Cardiac muscle cell (in vitro differentiated cells and primary cell): Measurements from ENCODE around the gene IGF2BP3. TPM values are rescaled to one million over a fixed set of nuclear protein-coding genes. Genes with fewer than 3 reads are reported as not detected.

Experiments
- DNase-seq, 2 donors: peaks; one replicate each; pipeline versions ENCODE4 v3.0.0 to v3.0.0-alpha.2; 2010 to 2017; ENCODE audit warnings: low read depth in 1 of 2, low spot score in 1 of 2
- H3K27ac ChIP-seq: fragments of 200-600 bp; sonication (generic); 2 replicates; pipeline ENCODE4 v1.5.1; 2016
- H3K27me3 ChIP-seq: fragments of 200-600 bp; sonication (generic); 2 replicates; pipeline ENCODE4 v1.6.0; 2016; ENCODE audit warnings: control low read depth
- H3K36me3 ChIP-seq: fragments of 200-600 bp; sonication (generic); 2 replicates; pipeline ENCODE4 v1.5.1; 2016; ENCODE audit warnings: control low read depth
- H3K4me1 ChIP-seq: fragments of 200-600 bp; sonication (generic); 2 replicates; pipeline ENCODE4 v1.8.1; 2017; ENCODE audit warnings: low read depth, mild to moderate bottlenecking, mixed run types
- H3K4me3 ChIP-seq: fragments of 200-600 bp; sonication (generic); 2 replicates; pipeline ENCODE4 v1.5.1; 2016; ENCODE audit warnings: mild to moderate bottlenecking
- H3K9me3 ChIP-seq: fragments of 200-600 bp; sonication (generic); 2 replicates; pipeline ENCODE4 v1.5.1; 2017; ENCODE audit warnings: low read depth, mild to moderate bottlenecking, control low read depth
- polyA plus RNA-seq: library from polyadenylated mRNA; unstranded; fragments of >200 nt; fragmentation: Nextera tagmentation; extraction: Ambion mirVana; gene quantifications from 2 replicates; pipeline ENCODE4 v1.2.1, GENCODE V29; 2016
- total RNA-seq: library from RNA; depleted of rRNA; stranded (reverse); fragments of >200 nt; gene quantifications from 2 replicates; pipeline ENCODE4 v1.2.3, GENCODE V29; 2016
- TF ChIP-seq, protein P1 (sequence below): IDR thresholded peaks from 2 replicates; pipeline ENCODE4 v1.5.1; 2012; ENCODE audit warnings: low read depth, mild to moderate bottlenecking, low read length

IGF2BP3 gene
- total and polyA plus RNA-seq, 2 experiments from 2014 or later, result 30.5 to 59.3 TPM

- Histone ChIP-seq H3K27me3 (no peaks in the 10 kb centered on the region), H3K4me1 (no peaks in the 10 kb centered on the region), H3K36me3 (peaks cover 56% of the 10 kb centered on the region), H3K4me3 (no peak overlapping the region), H3K9me3 (no peaks in the 10 kb centered on the region), H3K27ac (no peak overlapping the region)
- no peak for DNase-seq
- TF ChIP-seq, protein P1, sequence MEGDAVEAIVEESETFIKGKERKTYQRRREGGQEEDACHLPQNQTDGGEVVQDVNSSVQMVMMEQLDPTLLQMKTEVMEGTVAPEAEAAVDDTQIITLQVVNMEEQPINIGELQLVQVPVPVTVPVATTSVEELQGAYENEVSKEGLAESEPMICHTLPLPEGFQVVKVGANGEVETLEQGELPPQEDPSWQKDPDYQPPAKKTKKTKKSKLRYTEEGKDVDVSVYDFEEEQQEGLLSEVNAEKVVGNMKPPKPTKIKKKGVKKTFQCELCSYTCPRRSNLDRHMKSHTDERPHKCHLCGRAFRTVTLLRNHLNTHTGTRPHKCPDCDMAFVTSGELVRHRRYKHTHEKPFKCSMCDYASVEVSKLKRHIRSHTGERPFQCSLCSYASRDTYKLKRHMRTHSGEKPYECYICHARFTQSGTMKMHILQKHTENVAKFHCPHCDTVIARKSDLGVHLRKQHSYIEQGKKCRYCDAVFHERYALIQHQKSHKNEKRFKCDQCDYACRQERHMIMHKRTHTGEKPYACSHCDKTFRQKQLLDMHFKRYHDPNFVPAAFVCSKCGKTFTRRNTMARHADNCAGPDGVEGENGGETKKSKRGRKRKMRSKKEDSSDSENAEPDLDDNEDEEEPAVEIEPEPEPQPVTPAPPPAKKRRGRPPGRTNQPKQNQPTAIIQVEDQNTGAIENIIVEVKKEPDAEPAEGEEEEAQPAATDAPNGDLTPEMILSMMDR, result no peak
Measured at GRCh38 chr7:23336086-23336485, 134.2 kb downstream of the IGF2BP3 start.

DNA sequence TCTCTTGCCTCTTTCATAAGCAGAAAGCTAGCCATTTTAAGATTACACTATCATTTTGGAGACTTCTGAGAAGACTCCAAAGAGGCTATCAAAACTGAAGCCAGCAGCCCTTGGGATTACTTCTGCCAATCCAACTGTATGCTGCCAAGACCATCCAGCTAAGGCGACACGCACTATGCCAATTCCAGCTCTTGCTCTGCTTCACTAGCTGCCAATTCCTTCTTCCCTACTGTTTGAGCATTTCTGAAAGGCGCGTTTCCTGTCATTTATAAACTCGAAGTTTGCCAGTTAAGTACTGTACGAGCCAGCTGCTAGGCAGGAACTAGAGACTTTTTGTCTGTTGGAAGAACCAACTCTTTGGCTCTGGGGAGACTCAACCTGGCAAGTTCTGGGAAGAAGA is 134.7 kb downstream of the IGF2BP3 start:
- Histone ChIP-seq H3K4me3 (no peak overlapping the region), H3K27me3 (no peaks in the 10 kb centered on the region), H3K27ac (no peak overlapping the region), H3K4me1 (no peaks in the 10 kb centered on the region), H3K9me3 (no peaks in the 10 kb centered on the region), H3K36me3 (peaks cover 57% of the 10 kb centered on the region)
- DNase-seq, result peak in 1 of 2 donors; percentile 31
- TF ChIP-seq, protein P1, result no peak

- no peak overlapping the region for H3K27ac ChIP-seq
- H3K4me3 ChIP-seq, result no peak overlapping the region
- TF ChIP-seq, protein P1, result no peak
- no peaks in the 10 kb centered on the region for H3K27me3 ChIP-seq
- no peaks in the 10 kb centered on the region for H3K9me3 ChIP-seq
- peaks cover 57% of the 10 kb centered on the region for H3K36me3 ChIP-seq
- no peak for DNase-seq
- H3K4me1 ChIP-seq, result no peaks in the 10 kb centered on the region
Measured at GRCh38 chr7:23335136-23335535, 135.2 kb downstream of the IGF2BP3 start.

- H3K27ac ChIP-seq, result no peak overlapping the region
- no peaks in the 10 kb centered on the region for H3K4me1 ChIP-seq
- no peak overlapping the region for H3K4me3 ChIP-seq
- no peaks in the 10 kb centered on the region for H3K9me3 ChIP-seq
- H3K36me3 ChIP-seq, result peaks cover 54% of the 10 kb centered on the region
- TF ChIP-seq, protein P1, result no peak
- no peaks in the 10 kb centered on the region for H3K27me3 ChIP-seq
- peak in 1 of 2 donors; percentile 94 for DNase-seq
Measured at GRCh38 chr7:23334482-23335056, 135.7 kb downstream of the IGF2BP3 start.

GRCh38 chr7:23333671-23334246 is 136.5 kb downstream of the IGF2BP3 start:
- DNase-seq, result peak in 1 of 2 donors; percentile 88

More at GRCh38 chr7:23333671-23334246, 136.5 kb downstream of the IGF2BP3 start:
- Histone ChIP-seq H3K9me3 (no peaks in the 10 kb centered on the region), H3K36me3 (peaks cover 47% of the 10 kb centered on the region), H3K27me3 (no peaks in the 10 kb centered on the region), H3K4me3 (no peak overlapping the region), H3K4me1 (no peaks in the 10 kb centered on the region), H3K27ac (no peak overlapping the region)
- TF ChIP-seq, protein P1, result no peak
